GM21825 (cell line): Measurements from ENCODE around the gene CSNK1A1.
A peak's percentile ranks its signal among the peaks of the same experiment; 100 is the strongest.

Source experiments
- ATAC-seq: cut with Tn5 transposase; IDR thresholded peaks from one replicate; pipeline ENCODE4 v1.9.1; 2021; ENCODE audit warnings: mild to moderate bottlenecking, moderate library complexity; ENCODE audit not compliant: unreplicated experiment

The CSNK1A1 gene

GRCh38 chr5:149443210-149443609, 108.0 kb downstream of the CSNK1A1 start:
- ATAC-seq = no peak

GRCh38 chr5:149442563-149443182, 108.6 kb downstream of the CSNK1A1 start:
- peak; percentile 73 for ATAC-seq
